SW 1271 (cell line): ENCODE measurements around the gene NTNG1.

Experiments used
- DNase-seq, 2 experiments: peaks; one replicate each; lab custom pipeline; 2025; lab: John Stamatoyannopoulos, UW

The NTNG1 gene

DNA sequence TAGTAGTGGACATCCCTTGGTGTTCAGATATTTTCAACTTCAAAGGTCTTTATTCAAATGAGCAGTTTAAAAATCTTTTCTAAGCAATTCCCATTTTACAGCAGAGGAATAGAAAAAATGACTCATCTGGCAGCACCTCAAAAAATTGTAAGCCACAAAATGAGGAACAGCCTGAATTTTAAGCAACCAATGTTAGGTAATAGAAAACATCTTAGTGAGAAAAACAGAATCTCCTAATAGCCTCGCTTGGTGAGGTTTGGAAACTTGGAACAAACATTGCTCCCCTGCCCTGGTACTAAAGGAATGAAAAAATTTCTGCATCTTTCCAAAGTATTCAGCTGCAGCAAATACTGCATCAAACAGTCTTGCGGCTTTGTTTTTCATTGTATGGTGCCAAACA is 264.4 kb downstream of the NTNG1 start:
- DNase-seq, result no peak

DNA sequence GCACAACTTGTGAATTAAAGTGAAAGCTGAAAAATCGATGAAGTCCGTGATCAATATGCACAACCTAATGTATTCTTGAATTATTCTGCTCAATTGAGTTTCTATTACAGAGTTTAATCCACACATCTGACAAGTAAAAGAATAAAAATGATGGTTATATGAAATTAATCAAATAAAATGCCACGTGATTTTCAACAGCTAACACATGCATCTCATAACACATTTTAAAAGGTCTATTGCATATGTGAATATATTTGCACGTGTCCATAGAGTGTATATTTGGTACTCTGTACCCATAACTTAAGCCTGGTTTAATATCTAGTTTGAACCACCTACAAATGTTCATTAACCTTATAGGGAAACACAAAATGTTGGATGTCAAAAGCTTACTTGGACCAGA is 266.2 kb downstream of the NTNG1 start:
- no peak for DNase-seq

DNA sequence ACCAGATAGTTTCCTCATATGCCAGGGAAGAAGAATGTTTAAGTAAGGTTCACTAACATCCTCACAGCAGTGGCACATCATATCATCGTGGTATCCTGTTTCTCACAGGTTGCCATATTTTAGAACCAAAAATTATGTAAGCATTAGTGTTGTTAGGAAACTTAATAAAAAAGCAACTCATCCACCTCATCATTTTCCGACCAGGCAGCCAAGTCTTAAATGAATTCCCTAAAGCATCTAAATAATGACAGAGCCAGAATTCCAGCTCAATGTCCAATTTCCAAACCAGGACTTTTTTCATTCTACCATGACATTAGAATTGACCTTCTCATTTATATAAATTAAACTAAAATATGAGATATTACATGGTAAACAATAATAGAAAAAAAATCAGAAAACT is 272.7 kb downstream of the NTNG1 start:
- no peak for DNase-seq

DNA sequence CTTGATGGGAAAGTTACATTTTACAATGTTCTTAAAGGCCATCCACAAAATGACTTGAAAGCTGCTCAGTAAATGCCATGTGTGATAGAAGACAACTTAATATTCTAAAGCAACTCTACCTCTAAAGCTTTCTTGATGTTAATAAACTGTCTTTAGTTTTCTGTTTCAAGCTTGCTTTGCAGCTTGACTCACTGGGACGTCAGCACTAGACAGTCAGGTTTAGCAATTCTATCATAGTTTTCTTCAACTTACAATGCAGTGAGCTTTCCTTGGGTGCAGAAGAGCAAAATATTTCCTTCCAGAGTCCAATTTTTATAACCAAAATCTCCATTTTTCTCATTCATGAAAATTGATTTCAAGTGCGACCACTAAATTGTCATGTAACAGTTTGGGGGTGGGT is 273.1 kb downstream of the NTNG1 start:
- DNase-seq, result no peak

DNA sequence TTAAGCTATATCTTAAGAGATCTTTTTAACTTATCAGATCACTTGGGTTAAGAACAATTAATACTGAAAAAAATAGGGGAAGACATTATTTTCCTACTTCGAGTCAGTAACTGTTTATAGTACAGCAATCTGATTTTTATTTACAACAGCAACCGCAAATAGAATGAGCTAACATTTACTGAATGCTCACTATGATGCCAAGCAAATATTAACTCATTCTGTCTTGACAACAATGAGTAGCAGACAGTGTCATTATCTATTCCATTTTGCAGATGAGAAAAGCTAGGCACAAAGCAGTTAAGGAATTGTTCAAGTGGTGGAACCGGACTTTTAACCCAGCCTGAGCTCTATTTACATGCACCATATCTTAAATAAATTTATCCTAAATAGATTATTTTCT is 273.7 kb downstream of the NTNG1 start:
- DNase-seq, result no peak

DNA sequence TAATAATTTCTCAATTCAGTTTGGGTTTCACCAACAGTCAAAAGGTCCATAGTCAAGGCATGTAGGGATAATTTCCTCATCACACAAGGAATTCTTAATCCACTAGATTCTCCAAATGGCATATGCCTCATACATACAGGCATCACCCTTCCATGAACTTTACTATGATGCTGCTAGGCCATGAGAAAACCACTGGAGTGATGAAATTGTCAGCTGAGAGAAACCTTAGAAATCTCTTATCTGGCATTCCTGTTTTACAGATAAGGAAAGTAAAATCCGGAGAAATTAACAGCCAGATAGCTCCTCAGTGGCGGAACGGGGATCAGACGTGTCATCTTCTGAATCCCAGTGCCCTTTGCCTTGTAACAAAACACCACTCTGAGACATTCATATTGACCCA is 274.4 kb downstream of the NTNG1 start:
- no peak for DNase-seq

DNA sequence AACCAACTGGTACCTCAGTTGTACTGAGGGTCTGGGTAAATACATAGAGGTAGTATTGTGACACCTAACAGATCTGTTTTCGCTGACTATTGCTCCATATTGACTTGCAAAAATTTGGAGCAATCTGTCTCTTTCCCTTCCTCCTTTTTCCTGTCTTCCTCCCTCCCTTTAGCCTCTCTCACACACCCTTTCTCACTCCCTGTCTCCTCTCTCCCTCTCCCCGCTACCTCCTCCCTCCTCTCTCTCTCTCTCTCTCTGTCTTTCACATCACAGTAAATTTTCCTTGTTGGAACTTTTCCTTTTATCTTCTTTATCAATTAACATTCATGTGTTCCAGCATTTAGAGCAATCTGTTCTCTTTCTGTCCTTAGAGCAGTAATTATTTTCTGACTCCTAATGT is 278.2 kb downstream of the NTNG1 start:
- DNase-seq, result no peak

DNA sequence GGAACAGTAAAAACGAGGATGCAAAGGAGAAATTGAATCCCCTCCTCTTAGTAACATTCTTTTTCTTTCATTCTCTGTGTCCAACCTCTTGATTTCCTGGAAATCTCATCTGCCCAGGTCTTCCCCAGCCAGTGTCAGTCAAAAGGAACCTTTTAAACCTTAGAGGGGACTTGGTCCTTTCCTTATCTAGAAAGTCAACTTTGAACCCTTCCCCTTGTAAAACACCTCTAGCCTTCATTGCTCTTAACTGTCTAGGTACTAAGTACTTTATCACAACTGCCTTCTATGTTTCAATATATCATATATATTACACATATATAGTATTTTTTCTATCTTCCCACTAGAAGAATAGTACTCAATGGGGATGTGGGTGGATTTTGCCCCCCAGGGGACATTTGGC is 282.1 kb downstream of the NTNG1 start:
- no peak for DNase-seq

DNA sequence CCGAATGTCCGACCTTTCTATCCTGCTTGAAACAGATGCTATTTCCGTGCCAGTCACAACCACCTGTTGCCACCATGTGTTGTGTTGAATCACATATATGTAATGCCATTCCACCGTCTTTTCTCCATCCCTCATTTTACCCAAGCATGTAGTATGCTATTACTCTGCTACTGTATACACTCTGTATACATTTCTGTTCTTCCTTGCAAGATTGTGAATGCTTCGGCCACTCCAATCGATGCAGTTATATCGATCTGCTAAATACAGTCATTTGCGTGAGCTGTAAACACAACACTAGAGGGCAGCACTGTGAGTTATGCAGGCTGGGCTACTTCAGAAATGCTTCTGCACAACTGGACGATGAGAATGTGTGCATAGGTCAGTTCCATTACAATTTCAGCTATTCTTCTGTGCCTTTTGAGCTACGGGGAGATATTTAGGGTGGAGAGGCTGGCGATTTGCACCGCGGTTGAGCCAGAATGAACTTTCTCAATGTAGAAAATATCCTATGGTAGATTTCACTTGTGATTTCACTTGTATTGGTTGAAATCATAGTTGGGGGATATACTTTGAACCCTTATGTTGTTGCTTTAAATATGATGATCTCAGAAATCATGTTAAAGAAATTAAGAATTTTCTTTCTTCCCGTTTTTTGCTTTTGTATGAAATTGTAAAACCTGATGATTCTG is 289.8 kb downstream of the NTNG1 start:
- peak; percentile 3 to 28 for DNase-seq

DNA sequence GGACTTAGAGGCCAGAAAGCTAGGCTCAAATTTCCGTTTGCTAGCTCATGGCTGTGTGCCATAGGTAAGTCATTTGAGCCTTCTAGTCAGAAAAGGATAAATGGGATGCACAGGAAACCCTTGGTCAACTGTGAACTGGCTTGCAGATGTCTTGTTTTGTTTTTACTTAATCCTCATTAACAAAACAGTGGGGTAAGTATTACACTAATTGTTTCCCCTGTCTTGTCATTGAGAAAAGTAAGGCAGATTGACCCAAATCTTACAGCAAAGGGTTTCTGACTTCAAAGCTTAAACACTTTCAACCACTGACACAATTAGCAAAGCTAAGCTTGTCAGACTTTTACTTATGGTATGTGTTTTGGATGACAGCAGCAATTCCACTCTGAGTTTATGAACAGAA is 291.3 kb downstream of the NTNG1 start:
- no peak for DNase-seq

DNA sequence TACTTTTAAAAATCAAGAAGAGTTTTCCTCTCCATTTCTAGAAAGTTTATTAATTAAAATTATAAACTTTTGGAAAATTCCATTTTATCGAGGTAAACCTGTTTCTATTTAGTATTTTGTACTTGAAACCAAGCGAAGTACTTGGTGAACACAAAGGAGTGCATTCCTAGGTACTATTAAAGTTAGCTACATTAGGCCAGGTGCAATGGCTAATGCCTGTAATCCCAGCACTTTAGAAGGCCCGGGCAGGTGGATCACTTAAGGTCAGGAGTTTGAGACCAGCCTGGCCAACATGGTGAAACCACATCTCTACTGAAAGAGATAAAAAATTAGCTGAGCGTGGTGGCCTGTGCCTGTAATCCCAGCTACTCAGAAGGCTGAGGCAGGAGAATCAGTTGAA is 292.2 kb downstream of the NTNG1 start:
- no peak for DNase-seq

DNA sequence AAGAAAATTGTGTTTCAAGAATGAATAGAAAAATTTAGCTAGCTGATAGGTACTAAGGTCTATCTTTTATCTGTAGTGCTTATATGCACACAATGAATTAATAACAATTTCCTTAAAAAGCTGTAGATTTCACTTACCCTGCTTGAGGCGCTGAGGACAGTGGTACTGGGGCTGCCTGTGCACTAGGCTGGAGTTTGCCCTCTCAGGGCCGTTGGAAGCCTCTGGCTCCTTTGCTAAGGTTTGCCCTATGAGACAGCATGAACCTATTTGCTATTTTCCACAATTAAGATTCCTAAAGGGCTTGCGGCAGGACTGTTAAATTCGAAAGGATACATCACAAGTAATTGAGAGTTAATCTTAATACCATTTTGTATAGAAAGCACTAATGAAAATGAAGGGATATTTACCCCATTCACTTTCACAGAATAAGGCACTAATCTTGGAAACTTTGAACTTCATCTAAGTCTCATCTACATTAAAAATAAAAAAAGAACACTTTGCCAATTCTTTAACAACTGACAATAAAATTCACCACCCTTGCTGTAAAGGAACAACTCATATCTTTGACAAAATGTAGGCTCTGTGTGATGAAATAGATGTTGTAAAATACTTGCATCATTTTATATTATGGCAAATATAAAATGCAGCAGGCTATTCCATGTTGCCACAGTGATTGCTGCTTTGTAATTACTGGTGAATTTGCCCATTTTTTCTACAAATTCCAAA is 293.0 kb downstream of the NTNG1 start:
- DNase-seq, result no peak

DNA sequence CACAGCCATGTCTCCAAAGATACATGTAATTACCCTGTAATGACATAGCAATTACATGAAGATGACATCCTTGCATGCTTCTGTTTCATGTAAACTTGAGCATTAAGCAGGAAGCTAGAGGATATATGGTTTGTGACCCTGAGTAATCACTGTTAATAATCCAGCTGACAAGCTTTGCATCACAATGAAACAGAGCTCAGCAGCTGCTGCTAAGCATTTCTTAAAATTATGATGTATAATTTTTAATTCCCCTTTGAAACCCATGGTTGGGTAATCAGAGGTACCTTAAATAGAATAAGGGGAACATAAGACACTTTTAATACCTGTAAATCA is 293.5 kb downstream of the NTNG1 start:
- DNase-seq, result no peak

DNA sequence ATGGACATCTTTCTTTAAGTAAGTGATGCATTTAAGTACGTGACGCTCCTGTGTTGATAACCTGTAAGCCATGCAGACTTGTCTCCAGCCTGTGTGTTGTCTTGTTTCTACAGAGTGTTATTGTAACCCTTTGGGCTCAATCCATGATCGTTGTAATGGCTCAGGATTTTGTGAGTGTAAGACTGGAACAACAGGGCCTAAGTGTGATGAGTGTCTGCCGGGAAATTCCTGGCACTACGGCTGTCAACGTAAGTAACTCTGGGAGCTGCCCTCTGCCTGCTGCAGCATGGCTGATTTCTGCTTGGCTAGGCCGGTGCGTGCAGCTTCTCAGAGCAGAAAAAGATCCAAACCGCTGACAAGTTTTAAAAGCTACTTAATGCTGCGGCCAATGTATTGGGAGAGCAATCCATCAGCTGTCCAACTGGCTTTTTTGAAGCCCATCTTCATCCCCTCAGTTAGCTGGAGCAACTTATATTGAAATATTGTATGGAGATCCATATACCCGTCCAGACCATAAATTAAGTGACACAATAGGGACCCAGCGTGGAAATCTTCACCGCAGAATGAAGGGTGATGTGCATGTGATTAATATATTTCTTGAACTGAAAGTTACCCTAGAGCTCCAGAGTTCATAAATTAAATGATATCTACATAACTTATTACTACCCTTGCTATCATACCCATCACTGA is 295.9 kb downstream of the NTNG1 start:
- no peak for DNase-seq

DNA sequence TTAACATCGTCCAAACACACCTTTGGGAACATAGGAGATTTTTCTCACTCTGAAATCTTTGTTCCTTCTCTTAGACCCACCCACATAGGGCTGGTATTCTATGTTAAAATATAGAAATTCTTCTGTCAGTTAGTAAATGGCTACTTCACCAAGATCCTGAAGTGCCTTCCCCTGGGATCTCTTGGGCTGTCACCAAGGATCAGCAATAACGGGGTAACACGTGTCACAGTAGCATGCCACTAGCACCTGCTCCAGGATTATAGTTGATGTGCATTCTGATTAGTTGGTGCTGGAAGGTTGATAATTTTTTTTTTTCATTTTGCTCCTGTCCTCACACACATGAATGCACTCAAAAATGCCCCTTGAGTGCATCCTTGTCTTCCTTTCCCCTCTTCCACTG is 298.7 kb downstream of the NTNG1 start:
- DNase-seq, result no peak

DNA sequence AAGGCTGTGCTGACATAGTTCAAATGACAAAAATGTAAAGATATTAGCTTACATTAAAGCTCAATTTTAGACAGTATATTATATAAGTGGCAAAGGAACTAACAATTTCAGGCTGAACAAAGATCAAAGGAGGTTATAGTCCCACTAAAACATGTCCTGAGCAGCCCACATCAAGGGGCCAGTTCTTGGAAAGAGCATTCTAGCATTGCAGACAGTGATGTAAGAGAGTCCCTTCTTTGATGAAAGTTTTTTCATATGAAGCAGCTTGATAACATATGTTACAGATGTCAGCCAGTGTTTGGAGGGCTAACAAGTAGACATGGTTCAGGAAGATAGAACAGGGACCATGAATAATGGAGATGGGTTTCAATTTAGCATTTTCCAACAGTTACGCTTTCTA is 301.7 kb downstream of the NTNG1 start:
- DNase-seq, result no peak

DNA sequence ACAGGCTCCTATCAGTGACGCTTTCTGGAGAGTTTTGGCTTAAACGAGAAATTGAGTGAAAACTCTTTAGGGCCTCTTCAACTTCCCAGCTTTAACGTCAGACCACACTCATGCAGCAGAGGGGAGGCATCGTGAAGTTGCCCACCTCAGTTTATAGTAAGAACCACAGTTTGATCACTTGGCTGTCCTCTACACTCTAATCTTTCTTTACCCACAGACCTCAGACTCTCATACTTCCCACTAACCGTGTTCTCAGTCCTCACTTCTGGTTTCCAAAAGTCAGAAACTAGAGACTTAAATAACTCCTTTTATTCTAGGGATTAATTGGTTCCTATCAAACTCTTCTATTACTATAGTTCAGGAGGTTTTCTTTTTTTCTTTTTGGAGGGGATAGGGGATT is 302.2 kb downstream of the NTNG1 start:
- DNase-seq, result no peak

DNA sequence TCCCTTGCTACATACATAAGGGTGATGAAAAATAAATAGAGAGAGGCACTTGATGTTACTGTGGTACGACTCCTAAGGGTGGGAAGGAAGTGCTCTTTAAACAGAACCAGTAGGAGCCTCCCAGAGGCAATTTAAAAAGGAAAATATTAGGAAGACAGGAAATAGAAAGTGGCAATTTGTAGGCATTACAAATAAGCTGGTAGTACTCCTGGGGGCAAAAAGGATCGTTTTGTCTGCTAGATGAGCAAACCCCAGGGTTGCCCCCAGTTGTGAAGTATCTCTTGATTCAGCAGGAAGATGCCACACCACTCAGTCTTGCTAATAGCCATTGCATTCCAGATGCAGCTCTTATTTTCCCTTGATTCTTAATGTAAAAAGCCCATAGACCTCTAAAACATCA is 303.0 kb downstream of the NTNG1 start:
- DNase-seq, result no peak

DNA sequence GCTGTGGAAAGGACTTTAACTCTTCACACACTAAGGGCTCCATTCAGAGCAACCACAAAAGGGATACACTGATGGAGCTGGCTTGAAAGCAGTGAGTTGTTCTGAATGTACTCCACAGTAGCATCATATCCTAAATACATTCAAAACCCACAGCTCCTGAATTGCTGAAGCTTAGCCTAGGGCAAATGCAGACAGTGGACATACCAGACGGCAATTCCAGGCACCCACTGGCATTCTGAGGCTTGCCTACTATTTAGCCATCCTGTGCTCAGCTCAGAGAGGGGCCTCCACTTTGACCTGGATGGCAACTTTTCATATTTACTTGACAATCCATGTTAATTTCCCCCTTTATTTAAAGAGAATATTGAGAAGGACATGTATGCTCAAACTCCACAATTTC is 303.5 kb downstream of the NTNG1 start:
- DNase-seq, result no peak

DNA sequence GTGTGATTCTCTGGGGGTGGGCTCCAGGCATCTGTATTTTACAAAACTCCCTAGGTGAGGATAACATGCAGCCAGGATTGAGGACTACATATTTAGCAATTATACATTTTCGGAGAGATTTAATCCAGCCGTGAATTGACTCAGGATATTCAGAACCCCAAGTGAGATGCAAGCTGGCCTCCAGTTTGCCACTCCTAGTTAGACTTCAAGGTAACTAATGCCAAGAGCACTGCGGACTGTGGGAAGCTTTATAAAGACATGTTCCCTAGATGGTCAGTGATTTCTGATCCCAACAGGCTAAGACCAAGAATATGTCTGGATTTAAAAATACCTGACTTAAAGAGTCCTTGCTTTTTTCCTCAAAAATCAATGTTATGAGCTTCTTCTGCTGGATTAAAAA is 308.5 kb downstream of the NTNG1 start:
- no peak for DNase-seq

DNA sequence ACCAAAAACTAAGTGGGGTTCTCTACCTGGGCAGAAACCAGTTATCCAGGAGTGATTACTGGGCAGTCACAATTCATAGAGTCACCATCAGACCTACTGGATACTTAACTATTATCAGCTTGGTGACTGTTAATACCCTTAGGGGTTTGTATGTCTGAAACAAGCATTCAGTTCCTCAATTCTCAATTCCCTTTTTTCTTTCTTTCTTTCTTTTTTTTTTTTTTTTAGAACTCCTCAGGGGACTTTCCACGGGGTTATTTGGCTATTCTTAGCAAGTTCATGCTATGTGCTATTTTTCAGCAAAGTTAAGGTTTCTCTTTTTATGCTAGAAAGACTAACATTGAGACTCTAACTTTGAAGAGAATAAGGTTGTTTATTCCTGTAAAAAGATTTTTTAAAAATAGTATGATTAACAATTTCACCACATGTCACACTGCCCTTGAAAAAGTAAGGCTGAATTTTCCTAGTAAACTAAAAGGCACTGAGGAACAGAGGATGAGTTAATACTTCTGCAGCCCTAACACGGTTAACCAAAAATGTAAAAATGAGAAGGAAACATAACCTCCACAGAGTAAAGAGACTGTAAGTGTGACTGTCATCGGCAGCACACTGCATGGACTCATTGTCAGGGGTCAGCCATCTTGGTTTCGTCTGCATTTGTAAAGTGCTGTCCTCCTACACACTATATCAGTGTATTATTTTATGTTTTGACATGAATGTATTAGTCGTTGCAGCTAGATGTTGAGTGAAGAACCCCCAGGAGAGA is 310.2 kb downstream of the NTNG1 start:
- no peak for DNase-seq

DNA sequence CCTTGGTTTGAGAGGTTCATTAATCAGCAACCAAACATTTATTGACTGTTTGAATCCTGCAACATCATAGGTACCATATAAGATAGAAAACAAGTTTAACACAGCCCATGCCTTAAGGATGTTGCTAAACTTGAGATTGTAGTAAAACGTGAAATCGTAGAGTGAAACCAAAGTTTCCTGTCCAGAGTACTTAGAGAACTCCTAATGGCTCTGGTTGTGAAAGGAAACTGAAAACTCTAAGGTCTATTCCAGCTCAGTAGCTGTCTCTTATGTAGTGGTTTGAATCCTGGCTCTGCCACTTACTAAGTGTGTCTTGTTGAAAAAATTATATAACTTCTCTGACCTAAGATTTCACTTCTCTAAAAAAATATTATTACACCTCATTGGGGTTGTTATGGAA is 310.9 kb downstream of the NTNG1 start:
- no peak for DNase-seq

DNA sequence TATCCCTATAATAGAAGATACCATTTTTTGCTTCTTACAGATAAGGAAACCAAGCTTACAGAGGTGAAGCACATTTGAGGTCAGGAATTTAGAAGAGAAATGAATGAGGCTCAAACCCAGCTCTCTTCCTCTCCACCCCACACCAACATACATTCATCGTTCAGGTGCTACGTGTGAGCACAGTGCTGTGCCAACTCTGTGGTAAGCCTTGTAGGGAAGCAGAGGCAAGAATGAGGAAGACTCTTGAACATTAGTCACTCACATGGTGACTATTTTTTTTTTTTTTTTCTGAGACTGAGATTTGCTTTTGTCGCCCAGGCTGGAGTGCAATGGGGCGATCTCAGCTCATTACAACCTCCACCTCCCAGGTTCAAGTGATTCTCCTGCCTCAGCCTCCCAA is 314.0 kb downstream of the NTNG1 start:
- DNase-seq, result no peak
